Psoas muscle (tissue), 8 donors: ENCODE data around the gene ADISSP. TPM values are rescaled to one million over a fixed set of nuclear protein-coding genes. Genes with fewer than 3 reads are reported as not detected.
A peak's percentile ranks its signal among the peaks of the same experiment; 100 is the strongest.

Experiments
- ATAC-seq, 4 donors: fragments of 200-7000 bp; cut with Tn5 transposase; one replicate each; pipeline ENCODE4 v1.9.1; 2020; ENCODE audit warnings: moderate library complexity in 3 of 4, mild to moderate bottlenecking in 2 of 4
- DNase-seq, 2 donors: peaks; one replicate each; pipeline ENCODE4 v3.0.0-alpha.2; 2020
- H3K27ac ChIP-seq: fragments of 200-600 bp; one replicate; pipeline ENCODE4 v1.8.0; 2022
- H3K27me3 ChIP-seq, 3 donors: fragments of 200-600 bp in 1 of 3; one replicate each; pipeline versions ENCODE4 v1.6.1 to v1.8.0; 2013 to 2022; ENCODE audit warnings: low read length in 2 of 3, mild to moderate bottlenecking in 2 of 3, moderate library complexity in 1 of 3; ENCODE audit not compliant: insufficient read depth in 3 of 3
- H3K36me3 ChIP-seq, 2 donors: fragments of 200-600 bp in 1 of 2; one replicate each; pipeline versions ENCODE4 v1.6.1 to v1.8.0; 2013 to 2022; ENCODE audit warnings: low read depth in 1 of 2, mild to moderate bottlenecking in 1 of 2, moderate library complexity in 1 of 2; ENCODE audit not compliant: insufficient read depth in 1 of 2
- H3K4me1 ChIP-seq: fragments of 200-600 bp; one replicate; pipeline ENCODE4 v1.8.0; 2022
- H3K4me3 ChIP-seq: fragments of 200-600 bp; one replicate; pipeline ENCODE4 v1.8.0; 2022; ENCODE audit warnings: mild to moderate bottlenecking
- H3K9me3 ChIP-seq: fragments of 200-600 bp; one replicate; pipeline ENCODE4 v1.8.0; 2022
- CTCF ChIP-seq: fragments of 200-600 bp; IDR thresholded peaks from one replicate; pipeline ENCODE4 v1.8.0; 2022; ENCODE audit warnings: antibody characterized with exemption
- WGBS, 3 donors: extraction: QIAGEN DNeasy Blood & Tissue Kit; methylation state at CpG; one replicate each; pipeline versions ENCODE4 v1.1.6 to v1.1.7; 2013; 5-methylcytosine and 5-hydroxymethylcytosine counted together
- intact Hi-C, 2 donors: fragments of 100-400 bp; cut with DNase I; formaldehyde crosslinking; loops; one replicate each; pipeline versions ENCODE4 v1.11.0 to v1.14.2; 2022
- polyA plus RNA-seq, 3 donors: library from polyadenylated mRNA; stranded (reverse); fragments of 200-250 nt; gene quantifications; one replicate each; pipeline ENCODE4 v1.2.3, GENCODE V29; 2013
- total RNA-seq, 4 donors: library from RNA; stranded (reverse); fragmentation: NEBNext Ultra II Directional in 2 of 4; extraction: Animal tissue kit (Norgen Biotek cat#: 25700) in 2 of 4; gene quantifications; one replicate each; pipeline versions ENCODE4 v1.2.1 to v1.2.4, GENCODE V29; 2021 to 2023
- donor health status: healthy with polysubstance abuse.
- donor health status: DM: no; HTN: no; CAD: no; lungs with moderate emphysema.
- donor health status: Bipolar disorder and iron deficiency.
- donor health status: healthy.
- donor health status: DM: yes; HTN: yes; CAD: no.
- donor health status: DM: no; HTN: no; CAD: no.
- donor health status: DM: no; HTN: no; CAD: no.
- donor health status: DM: yes; HTN: yes; CAD: no.

Gene ADISSP
- total and polyA plus RNA-seq, 7 donors: 10.7 to 24.7 (median 14.4) TPM

DNA sequence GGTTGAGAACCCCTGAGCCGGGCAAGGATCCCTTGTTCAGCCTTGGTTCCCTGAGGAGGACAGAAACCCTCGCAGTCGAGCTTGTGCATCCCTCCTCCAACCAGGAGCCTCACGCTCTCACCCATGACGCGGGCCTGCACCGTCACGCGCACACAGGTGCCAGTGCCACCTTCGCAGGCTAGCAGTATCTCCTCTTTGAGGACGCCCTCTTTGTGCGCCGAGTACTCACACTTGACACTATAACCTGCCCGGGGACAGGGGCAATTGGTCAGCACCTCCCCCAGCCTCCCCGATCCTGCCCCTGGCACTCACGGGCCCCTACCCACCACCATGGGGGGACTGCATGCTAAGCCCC, 13.3 kb downstream of the ADISSP start:
- no peak overlapping the region for H3K27ac ChIP-seq
- intact Hi-C loops: loop anchor here in 1 of 2 donors (5.0 kb wide), 1 partner anchor 37 kb away; no protein-coding TSS in a partner anchor
- no peak for TF ChIP-seq CTCF
- 86 to 87% (median 87%) methylated on average over 16 of the region's 16 CpGs for WGBS, 3 donors
- peaks cover 0 to 26% (median 2%) of the 10 kb centered on the region in 3 donors for H3K27me3 ChIP-seq
- no peaks in the 10 kb centered on the region for H3K36me3 ChIP-seq
- no peak for ATAC-seq
- H3K4me3 ChIP-seq: no peak overlapping the region
- no peak for DNase-seq
- H3K9me3 ChIP-seq: no peaks in the 10 kb centered on the region
- H3K4me1 ChIP-seq: no peaks in the 10 kb centered on the region

- no peak for TF ChIP-seq CTCF
- Histone ChIP-seq H3K4me3 (no peak overlapping the region), H3K27me3 (peaks cover 0 to 31% (median 2%) of the 10 kb centered on the region in 3 donors), H3K36me3 (no peaks in the 10 kb centered on the region), H3K27ac (no peak overlapping the region), H3K9me3 (no peaks in the 10 kb centered on the region), H3K4me1 (no peaks in the 10 kb centered on the region)
- WGBS, 3 donors: 69 to 82% (median 76%) methylated on average over 25 to 26 of the region's 26 CpGs
- peak in 1 of 4 donors; percentile 7 for ATAC-seq
- intact Hi-C loops: loop anchor here in 1 of 2 donors (5.0 kb wide), 1 partner anchor 36 kb away; no protein-coding TSS in a partner anchor
- no peak for DNase-seq
These were observed 13.9 kb downstream of the ADISSP start for GRCh38 chr20:3753501-3754275.

GRCh38 chr20:3753098-3753497, 14.5 kb downstream of the ADISSP start:
- 41 to 50% (median 50%) methylated on average over 4 of the region's 4 CpGs for WGBS, 3 donors
- intact Hi-C loops: loop anchor here in 1 of 2 donors (5.0 kb wide), 1 partner anchor 36 kb away; no protein-coding TSS in a partner anchor
- H3K4me3 ChIP-seq: no peak overlapping the region
- TF ChIP-seq CTCF: peak; percentile 73
- peaks cover 0 to 35% (median 4%) of the 10 kb centered on the region in 3 donors for H3K27me3 ChIP-seq
- no peaks in the 10 kb centered on the region for H3K36me3 ChIP-seq
- no peaks in the 10 kb centered on the region for H3K4me1 ChIP-seq
- H3K9me3 ChIP-seq: no peaks in the 10 kb centered on the region
- DNase-seq (no peak), ATAC-seq (peak; percentile 62 to 82 (median 70))
- H3K27ac ChIP-seq: no peak overlapping the region

GRCh38 chr20:3752386-3752759, 15.2 kb downstream of the ADISSP start:
- no peak for TF ChIP-seq CTCF
- peak overlapping the region; percentile 62 for H3K4me3 ChIP-seq
- H3K4me1 ChIP-seq: no peaks in the 10 kb centered on the region
- H3K27me3 ChIP-seq: peaks cover 0 to 35% (median 6%) of the 10 kb centered on the region in 3 donors
- WGBS, 3 donors: 41 to 48% (median 42%) methylated on average over 13 of the region's 13 CpGs
- H3K27ac ChIP-seq: no peak overlapping the region
- no peaks in the 10 kb centered on the region for H3K9me3 ChIP-seq
- no peak for DNase-seq
- intact Hi-C loops: loop anchor here in 1 of 2 donors (5.0 kb wide), 1 partner anchor 35 kb away; no protein-coding TSS in a partner anchor
- no peaks in the 10 kb centered on the region for H3K36me3 ChIP-seq
- ATAC-seq: peak in 1 of 4 donors; percentile 2
